Lower lobe of right lung (tissue), 2 donors: ENCODE data around the gene EXPH5. TPM values are rescaled to one million over a fixed set of nuclear protein-coding genes. Genes with fewer than 3 reads are reported as not detected.

Experiments
- ATAC-seq, 2 donors: fragments of 200-7000 bp; cut with Tn5 transposase; one replicate each; pipeline ENCODE4 v1.9.1; 2020 to 2022; ENCODE audit warnings: mild to moderate bottlenecking in 2 of 2, moderate library complexity in 2 of 2
- DNase-seq: peaks from one replicate; pipeline ENCODE4 v3.0.0-alpha.2; 2020
- H3K27ac ChIP-seq: fragments of 200-600 bp; one replicate; pipeline ENCODE4 v1.8.0; 2022
- H3K27me3 ChIP-seq: fragments of 200-600 bp; one replicate; pipeline ENCODE4 v1.8.0; 2022; ENCODE audit warnings: low read depth
- H3K36me3 ChIP-seq: fragments of 200-600 bp; one replicate; pipeline ENCODE4 v1.8.0; 2022; ENCODE audit warnings: mild to moderate bottlenecking
- H3K4me1 ChIP-seq: fragments of 200-600 bp; one replicate; pipeline ENCODE4 v1.8.0; 2022
- H3K4me3 ChIP-seq: fragments of 200-600 bp; one replicate; pipeline ENCODE4 v1.8.0; 2022; ENCODE audit warnings: mild to moderate bottlenecking
- H3K9me3 ChIP-seq: fragments of 200-600 bp; one replicate; pipeline ENCODE4 v1.8.0; 2022
- CTCF ChIP-seq: fragments of 200-600 bp; IDR thresholded peaks from one replicate; pipeline ENCODE4 v1.8.0; 2022; ENCODE audit warnings: antibody characterized with exemption, mild to moderate bottlenecking
- intact Hi-C: fragments of 100-400 bp; cut with DNase I; formaldehyde crosslinking; loops from one replicate; pipeline ENCODE4 v1.11.0; 2022
- total RNA-seq: library from RNA; stranded (reverse); fragmentation: NEBNext Ultra II Directional; extraction: Animal tissue kit (Norgen Biotek cat#: 25700); gene quantifications from one replicate; pipeline ENCODE4 v1.2.1, GENCODE V29; 2021
- donor health status: DM: no; HTN: yes; CAD: no; lungs with severe emphysema.

The EXPH5 gene
- total RNA-seq, 1 donor from 2014 or later, result 34.9 TPM

GRCh38 chr11:108592591-108593213 lies 866 bp downstream of the EXPH5 start:
- H3K27ac ChIP-seq, result peak overlapping the region; percentile 84
- H3K9me3 ChIP-seq, result no peaks in the 10 kb centered on the region
- peak overlapping the region; percentile 72 for H3K4me3 ChIP-seq
- intact Hi-C loops, result no loop called here
- H3K36me3 ChIP-seq, result no peaks in the 10 kb centered on the region
- ATAC-seq (peak; percentile 45 to 49), DNase-seq (peak; percentile 58)
- TF ChIP-seq CTCF, result no peak
- H3K4me1 ChIP-seq, result peaks cover 23% of the 10 kb centered on the region
- no peaks in the 10 kb centered on the region for H3K27me3 ChIP-seq

- H3K4me1 ChIP-seq, result peaks cover 23% of the 10 kb centered on the region
- no peaks in the 10 kb centered on the region for H3K27me3 ChIP-seq
- ATAC-seq (no peak), DNase-seq (no peak)
- no peak overlapping the region for H3K27ac ChIP-seq
- no peaks in the 10 kb centered on the region for H3K36me3 ChIP-seq
- TF ChIP-seq CTCF, result no peak
- H3K9me3 ChIP-seq, result no peaks in the 10 kb centered on the region
- intact Hi-C loops, result no loop called here
- peak overlapping the region; percentile 72 for H3K4me3 ChIP-seq
Observed at GRCh38 chr11:108591893-108592292, 1.7 kb downstream of the EXPH5 start.

- Histone ChIP-seq H3K9me3 (no peaks in the 10 kb centered on the region), H3K4me3 (no peak overlapping the region), H3K27me3 (no peaks in the 10 kb centered on the region), H3K4me1 (peaks cover 19% of the 10 kb centered on the region), H3K27ac (peak overlapping the region; percentile 10), H3K36me3 (no peaks in the 10 kb centered on the region)
- no peak for ATAC-seq
- TF ChIP-seq CTCF, result no peak
- intact Hi-C loops, result no loop called here
- no peak for DNase-seq
Observed at GRCh38 chr11:108589136-108589535, 4.4 kb downstream of the EXPH5 start.

GRCh38 chr11:108588287-108588686 lies 5.3 kb downstream of the EXPH5 start:
- no peaks in the 10 kb centered on the region for H3K36me3 ChIP-seq
- no peaks in the 10 kb centered on the region for H3K27me3 ChIP-seq
- no peaks in the 10 kb centered on the region for H3K9me3 ChIP-seq
- no peak for TF ChIP-seq CTCF
- no peak for ATAC-seq
- no peak for DNase-seq
- no peak overlapping the region for H3K27ac ChIP-seq
- peaks cover 16% of the 10 kb centered on the region for H3K4me1 ChIP-seq
- H3K4me3 ChIP-seq, result no peak overlapping the region
- intact Hi-C loops, result no loop called here

GRCh38 chr11:108587109-108587508 lies 6.5 kb downstream of the EXPH5 start:
- Histone ChIP-seq H3K27ac (no peak overlapping the region), H3K9me3 (no peaks in the 10 kb centered on the region), H3K27me3 (no peaks in the 10 kb centered on the region), H3K4me3 (no peak overlapping the region), H3K4me1 (peaks cover 10% of the 10 kb centered on the region), H3K36me3 (no peaks in the 10 kb centered on the region)
- ATAC-seq, result no peak
- DNase-seq, result no peak
- intact Hi-C loops, result no loop called here
- no peak for TF ChIP-seq CTCF
